H1 (cell line): ENCODE measurements around the gene UNC50. TPM values are rescaled to one million over a fixed set of nuclear protein-coding genes. Genes with fewer than 3 reads are reported as not detected.

Experiments
- polyA plus RNA-seq, 7 experiments: library from polyadenylated mRNA; depleted of rRNA in 3 of 7; stranded (reverse) in 5 of 7; unstranded in 2 of 7; fragments of >200 nt in 5 of 7; fragments of 200-250 nt in 2 of 7; gene quantifications; 1 replicate in 5 of 7; 2 replicates in 1 of 7; 4 replicates in 1 of 7; pipeline versions ENCODE4 v1.2.1 to v1.2.3, GENCODE V29; 2011 to 2013; ENCODE audit warnings: missing spikeins in 2 of 7, mixed read lengths in 2 of 7
- total RNA-seq: library from RNA; stranded (reverse); fragmentation: NEBNext Ultra II Directional; extraction: Animal tissue kit (Norgen Biotek cat#: 25700); gene quantifications from 2 replicates; pipeline ENCODE4 v1.2.1, GENCODE V29; 2021
- TF ChIP-seq, protein P1 (sequence below): fragments of 300-600 bp; sonication (generic); IDR thresholded peaks from 2 replicates; pipeline ENCODE4 v1.7.1; 2012; ENCODE audit warnings: low read length, moderate library complexity, mild to moderate bottlenecking, inconsistent platforms; ENCODE audit not compliant: insufficient replicate concordance

Gene UNC50
- total and polyA plus RNA-seq, 2 of the 8 experiments (the other 6 are each of a cell fraction or from before 2014, with no cell fraction given): 33.4 to 58.5 TPM

- TF ChIP-seq, protein P1, sequence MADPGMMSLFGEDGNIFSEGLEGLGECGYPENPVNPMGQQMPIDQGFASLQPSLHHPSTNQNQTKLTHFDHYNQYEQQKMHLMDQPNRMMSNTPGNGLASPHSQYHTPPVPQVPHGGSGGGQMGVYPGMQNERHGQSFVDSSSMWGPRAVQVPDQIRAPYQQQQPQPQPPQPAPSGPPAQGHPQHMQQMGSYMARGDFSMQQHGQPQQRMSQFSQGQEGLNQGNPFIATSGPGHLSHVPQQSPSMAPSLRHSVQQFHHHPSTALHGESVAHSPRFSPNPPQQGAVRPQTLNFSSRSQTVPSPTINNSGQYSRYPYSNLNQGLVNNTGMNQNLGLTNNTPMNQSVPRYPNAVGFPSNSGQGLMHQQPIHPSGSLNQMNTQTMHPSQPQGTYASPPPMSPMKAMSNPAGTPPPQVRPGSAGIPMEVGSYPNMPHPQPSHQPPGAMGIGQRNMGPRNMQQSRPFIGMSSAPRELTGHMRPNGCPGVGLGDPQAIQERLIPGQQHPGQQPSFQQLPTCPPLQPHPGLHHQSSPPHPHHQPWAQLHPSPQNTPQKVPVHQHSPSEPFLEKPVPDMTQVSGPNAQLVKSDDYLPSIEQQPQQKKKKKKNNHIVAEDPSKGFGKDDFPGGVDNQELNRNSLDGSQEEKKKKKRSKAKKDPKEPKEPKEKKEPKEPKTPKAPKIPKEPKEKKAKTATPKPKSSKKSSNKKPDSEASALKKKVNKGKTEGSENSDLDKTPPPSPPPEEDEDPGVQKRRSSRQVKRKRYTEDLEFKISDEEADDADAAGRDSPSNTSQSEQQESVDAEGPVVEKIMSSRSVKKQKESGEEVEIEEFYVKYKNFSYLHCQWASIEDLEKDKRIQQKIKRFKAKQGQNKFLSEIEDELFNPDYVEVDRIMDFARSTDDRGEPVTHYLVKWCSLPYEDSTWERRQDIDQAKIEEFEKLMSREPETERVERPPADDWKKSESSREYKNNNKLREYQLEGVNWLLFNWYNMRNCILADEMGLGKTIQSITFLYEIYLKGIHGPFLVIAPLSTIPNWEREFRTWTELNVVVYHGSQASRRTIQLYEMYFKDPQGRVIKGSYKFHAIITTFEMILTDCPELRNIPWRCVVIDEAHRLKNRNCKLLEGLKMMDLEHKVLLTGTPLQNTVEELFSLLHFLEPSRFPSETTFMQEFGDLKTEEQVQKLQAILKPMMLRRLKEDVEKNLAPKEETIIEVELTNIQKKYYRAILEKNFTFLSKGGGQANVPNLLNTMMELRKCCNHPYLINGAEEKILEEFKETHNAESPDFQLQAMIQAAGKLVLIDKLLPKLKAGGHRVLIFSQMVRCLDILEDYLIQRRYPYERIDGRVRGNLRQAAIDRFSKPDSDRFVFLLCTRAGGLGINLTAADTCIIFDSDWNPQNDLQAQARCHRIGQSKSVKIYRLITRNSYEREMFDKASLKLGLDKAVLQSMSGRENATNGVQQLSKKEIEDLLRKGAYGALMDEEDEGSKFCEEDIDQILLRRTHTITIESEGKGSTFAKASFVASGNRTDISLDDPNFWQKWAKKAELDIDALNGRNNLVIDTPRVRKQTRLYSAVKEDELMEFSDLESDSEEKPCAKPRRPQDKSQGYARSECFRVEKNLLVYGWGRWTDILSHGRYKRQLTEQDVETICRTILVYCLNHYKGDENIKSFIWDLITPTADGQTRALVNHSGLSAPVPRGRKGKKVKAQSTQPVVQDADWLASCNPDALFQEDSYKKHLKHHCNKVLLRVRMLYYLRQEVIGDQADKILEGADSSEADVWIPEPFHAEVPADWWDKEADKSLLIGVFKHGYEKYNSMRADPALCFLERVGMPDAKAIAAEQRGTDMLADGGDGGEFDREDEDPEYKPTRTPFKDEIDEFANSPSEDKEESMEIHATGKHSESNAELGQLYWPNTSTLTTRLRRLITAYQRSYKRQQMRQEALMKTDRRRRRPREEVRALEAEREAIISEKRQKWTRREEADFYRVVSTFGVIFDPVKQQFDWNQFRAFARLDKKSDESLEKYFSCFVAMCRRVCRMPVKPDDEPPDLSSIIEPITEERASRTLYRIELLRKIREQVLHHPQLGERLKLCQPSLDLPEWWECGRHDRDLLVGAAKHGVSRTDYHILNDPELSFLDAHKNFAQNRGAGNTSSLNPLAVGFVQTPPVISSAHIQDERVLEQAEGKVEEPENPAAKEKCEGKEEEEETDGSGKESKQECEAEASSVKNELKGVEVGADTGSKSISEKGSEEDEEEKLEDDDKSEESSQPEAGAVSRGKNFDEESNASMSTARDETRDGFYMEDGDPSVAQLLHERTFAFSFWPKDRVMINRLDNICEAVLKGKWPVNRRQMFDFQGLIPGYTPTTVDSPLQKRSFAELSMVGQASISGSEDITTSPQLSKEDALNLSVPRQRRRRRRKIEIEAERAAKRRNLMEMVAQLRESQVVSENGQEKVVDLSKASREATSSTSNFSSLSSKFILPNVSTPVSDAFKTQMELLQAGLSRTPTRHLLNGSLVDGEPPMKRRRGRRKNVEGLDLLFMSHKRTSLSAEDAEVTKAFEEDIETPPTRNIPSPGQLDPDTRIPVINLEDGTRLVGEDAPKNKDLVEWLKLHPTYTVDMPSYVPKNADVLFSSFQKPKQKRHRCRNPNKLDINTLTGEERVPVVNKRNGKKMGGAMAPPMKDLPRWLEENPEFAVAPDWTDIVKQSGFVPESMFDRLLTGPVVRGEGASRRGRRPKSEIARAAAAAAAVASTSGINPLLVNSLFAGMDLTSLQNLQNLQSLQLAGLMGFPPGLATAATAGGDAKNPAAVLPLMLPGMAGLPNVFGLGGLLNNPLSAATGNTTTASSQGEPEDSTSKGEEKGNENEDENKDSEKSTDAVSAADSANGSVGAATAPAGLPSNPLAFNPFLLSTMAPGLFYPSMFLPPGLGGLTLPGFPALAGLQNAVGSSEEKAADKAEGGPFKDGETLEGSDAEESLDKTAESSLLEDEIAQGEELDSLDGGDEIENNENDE: no peak
Measured at GRCh38 chr2:98569915-98570314, 38.5 kb upstream of the UNC50 start (continued).
